ENCODE measurements around the gene LCOR.

Gene LCOR

GRCh38 chr10:96902117-96902516 is 70.0 kb downstream of the LCOR start:
- no peak overlapping the region for H3K4me3 ChIP-seq
- H3K27ac ChIP-seq: no peak overlapping the region
- no peak for DNase-seq (ENCODE audit: low spot score)
- no peak for TF ChIP-seq CTCF (IDR thresholded peaks at IDR 0.05)

GRCh38 chr10:96902731-96903358 is 70.7 kb downstream of the LCOR start:
- no peak for TF ChIP-seq CTCF (IDR thresholded peaks at IDR 0.05)
- Histone ChIP-seq H3K27ac (no peak overlapping the region), H3K4me3 (no peak overlapping the region)
- no peak for DNase-seq (ENCODE audit: low spot score)

- H3K4me3 ChIP-seq: no peak overlapping the region
- no peak overlapping the region for H3K27ac ChIP-seq
- TF ChIP-seq CTCF (IDR thresholded peaks at IDR 0.05): no peak
- no peak for DNase-seq (ENCODE audit: low spot score)
These were observed 72.5 kb downstream of the LCOR start for GRCh38 chr10:96904648-96905047.

GRCh38 chr10:96906864-96907263 is 74.8 kb downstream of the LCOR start:
- Histone ChIP-seq H3K27ac (no peak overlapping the region), H3K4me3 (no peak overlapping the region)
- DNase-seq (ENCODE audit: low spot score): no peak
- TF ChIP-seq CTCF (IDR thresholded peaks at IDR 0.05): no peak

- DNase-seq (ENCODE audit: low spot score): no peak
- Histone ChIP-seq H3K4me3 (no peak overlapping the region), H3K27ac (no peak overlapping the region)
- TF ChIP-seq CTCF (IDR thresholded peaks at IDR 0.05): no peak
These were observed 78.6 kb downstream of the LCOR start for GRCh38 chr10:96910488-96911395.

- DNase-seq (ENCODE audit: low spot score): no peak
These were observed 80.3 kb downstream of the LCOR start for GRCh38 chr10:96912405-96912804.

More at GRCh38 chr10:96912405-96912804, 80.3 kb downstream of the LCOR start:
- Histone ChIP-seq H3K4me3 (no peak overlapping the region), H3K27ac (no peak overlapping the region)
- no peak for TF ChIP-seq CTCF (IDR thresholded peaks at IDR 0.05)

Data from coronary artery (tissue), 2 donors.